Mammary microvascular endothelial cell (primary cell): ENCODE results near the gene MMP7. TPM values are rescaled to one million over a fixed set of nuclear protein-coding genes. Genes with fewer than 3 reads are reported as not detected.

Experiments used
- total RNA-seq: library from RNA; depleted of rRNA; stranded (reverse); fragments of >200 nt; gene quantifications from 2 replicates; pipeline ENCODE4 v1.2.3, GENCODE V29; 2015

Gene MMP7, protein sequence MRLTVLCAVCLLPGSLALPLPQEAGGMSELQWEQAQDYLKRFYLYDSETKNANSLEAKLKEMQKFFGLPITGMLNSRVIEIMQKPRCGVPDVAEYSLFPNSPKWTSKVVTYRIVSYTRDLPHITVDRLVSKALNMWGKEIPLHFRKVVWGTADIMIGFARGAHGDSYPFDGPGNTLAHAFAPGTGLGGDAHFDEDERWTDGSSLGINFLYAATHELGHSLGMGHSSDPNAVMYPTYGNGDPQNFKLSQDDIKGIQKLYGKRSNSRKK
- total RNA-seq: not detected in 2 replicates

DNA sequence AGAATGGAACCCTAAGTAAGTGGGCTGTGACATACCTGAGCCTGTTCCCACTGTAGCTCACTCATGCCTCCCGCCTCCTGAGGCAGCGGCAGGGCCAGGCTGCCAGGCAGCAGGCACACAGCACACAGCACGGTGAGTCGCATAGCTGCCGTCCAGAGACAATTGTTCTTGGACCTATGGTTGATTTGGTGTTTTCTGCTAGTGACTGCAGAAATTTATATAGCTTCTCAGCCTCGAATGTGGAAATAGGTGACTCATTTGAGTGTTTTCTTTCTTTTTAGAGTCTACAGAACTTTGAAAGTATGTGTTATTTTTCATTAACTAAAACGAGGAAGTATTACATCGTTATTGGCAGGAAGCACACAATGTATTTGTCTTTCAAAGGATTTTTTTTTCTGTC, at the start of gene MMP7:
Gene MMP7 (minus strand): TSS at position 190 of the 400 bp plus-strand sequence. CDS start 47 bp downstream, at position 143.

Other genes starting within 250 kb of the MMP7 start
- 10.7 and 11.2 TPM in 2 replicates for gene BIRC3, start 213.3 kb downstream of the MMP7 start, total RNA-seq
- 37.4 and 40.7 TPM in 2 replicates for gene BIRC2, start 183.5 kb downstream of the MMP7 start, total RNA-seq
- gene TMEM123, start 78.0 kb downstream of the MMP7 start, total RNA-seq: 207 and 208 TPM in 2 replicates
- gene MMP20, start 94.6 kb upstream of the MMP7 start, total RNA-seq: not detected in 2 replicates
- gene MMP27, start 175.0 kb upstream of the MMP7 start, total RNA-seq: not detected in 2 replicates
- gene MMP8, start 194.2 kb upstream of the MMP7 start, total RNA-seq: not detected in 2 replicates
- 6.2 and 7.9 TPM in 2 replicates for gene MMP10, start 249.9 kb upstream of the MMP7 start, total RNA-seq